GM12892 (cell line): ENCODE data around the gene OSR1.

Source experiments
- POLR2A ChIP-seq: IDR thresholded peaks from 2 replicates; pipeline ENCODE4 v1.6.1; 2011; ENCODE audit warnings: low read depth, low read length, control low read depth
- POLR2AphosphoS5 ChIP-seq: IDR thresholded peaks from 2 replicates; pipeline ENCODE4 v1.6.1; 2011; ENCODE audit warnings: low read depth, low read length, control low read depth

GRCh38 chr2:19332503-19332902 is 25.9 kb downstream of the OSR1 start:
- TF ChIP-seq POLR2AphosphoS5 (no peak), POLR2A (no peak)
